NCI-H526 treated with DMSO at 0.1 percent for 48 hours (cell line): Measurements from ENCODE around the gene EOLA1.
"Not testable (repeated sequence)": the region's sequence is repeated elsewhere in the genome, so short reads cannot be mapped to it uniquely, and the experiment has no call there.

Experiments
- DNase-seq: peaks from one replicate; lab custom pipeline; 2025; lab: John Stamatoyannopoulos, UW

Gene EOLA1

DNA sequence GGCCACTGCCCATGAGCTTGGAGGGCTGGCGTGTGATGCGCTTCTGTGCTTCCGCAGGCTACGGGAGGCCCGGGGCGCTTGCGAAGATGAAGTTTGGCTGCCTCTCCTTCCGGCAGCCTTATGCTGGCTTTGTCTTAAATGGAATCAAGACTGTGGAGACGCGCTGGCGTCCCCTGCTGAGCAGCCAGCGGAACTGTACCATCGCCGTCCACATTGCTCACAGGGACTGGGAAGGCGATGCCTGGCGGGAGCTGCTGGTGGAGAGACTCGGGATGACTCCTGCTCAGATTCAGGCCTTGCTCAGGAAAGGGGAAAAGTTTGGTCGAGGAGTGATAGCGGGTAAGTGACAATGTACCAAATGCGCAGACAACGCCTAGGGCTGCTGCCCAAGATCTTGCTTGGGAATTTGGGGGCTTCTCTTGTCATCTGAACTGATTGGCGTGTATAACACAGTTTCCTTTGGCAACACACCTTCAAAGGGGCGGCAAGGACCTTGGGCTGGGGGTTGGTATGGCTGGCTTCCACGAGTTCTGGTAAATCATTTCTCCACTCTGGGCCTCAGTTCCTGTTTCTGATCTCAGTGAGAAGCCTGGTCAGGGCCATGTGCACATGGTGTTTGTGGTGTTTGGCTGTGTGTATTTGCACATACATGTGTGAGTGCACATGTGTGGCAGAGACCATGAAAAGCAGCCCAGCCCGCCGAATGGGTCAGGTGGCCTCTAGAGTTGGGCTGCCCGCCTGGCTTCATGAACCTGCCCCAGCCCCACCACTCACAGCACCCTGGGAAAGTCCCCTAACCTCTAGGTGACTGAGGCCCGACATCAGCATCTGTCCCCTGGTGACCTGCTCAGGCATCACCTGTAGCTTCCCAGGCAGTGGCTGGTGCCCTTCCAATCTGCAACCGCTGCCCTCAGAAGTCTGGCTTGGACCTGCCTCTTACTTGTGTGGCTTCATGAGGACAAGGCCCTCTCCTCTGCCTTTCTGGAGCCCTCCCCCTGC, 5.0 kb downstream of the EOLA1 start:
- not testable (repeated sequence) for DNase-seq

GRCh38 chrX:149546962-149547361, 6.2 kb downstream of the EOLA1 start:
- not testable (repeated sequence) for DNase-seq

DNA sequence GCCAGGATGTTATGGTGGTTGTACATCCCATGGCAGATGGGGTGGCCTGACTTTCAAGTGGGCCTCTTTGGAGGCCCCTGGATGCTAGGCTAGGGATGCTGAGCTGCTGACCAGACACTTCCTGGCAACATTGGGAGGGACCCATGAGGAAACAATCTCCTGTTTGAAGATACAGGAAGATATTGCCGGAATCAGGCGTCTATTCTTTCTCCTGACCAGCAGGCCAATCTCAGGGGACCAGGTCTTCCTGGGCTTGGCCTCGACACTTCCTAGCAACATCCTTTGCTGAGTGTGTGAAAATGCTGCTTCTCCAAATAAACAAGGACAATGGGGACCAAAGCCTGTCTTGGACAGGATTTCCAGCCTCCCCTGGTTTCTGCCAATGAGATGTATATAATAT, 7.0 kb downstream of the EOLA1 start:
- DNase-seq: not testable (repeated sequence)

GRCh38 chrX:149549701-149550100, 8.9 kb downstream of the EOLA1 start, which contains the start of gene HSFX3:
Gene HSFX3, minus strand, starts transcription at chrX:149549924. Its CDS starts 72 bp downstream, at chrX:149549852.
- DNase-seq: not testable (repeated sequence)

DNA sequence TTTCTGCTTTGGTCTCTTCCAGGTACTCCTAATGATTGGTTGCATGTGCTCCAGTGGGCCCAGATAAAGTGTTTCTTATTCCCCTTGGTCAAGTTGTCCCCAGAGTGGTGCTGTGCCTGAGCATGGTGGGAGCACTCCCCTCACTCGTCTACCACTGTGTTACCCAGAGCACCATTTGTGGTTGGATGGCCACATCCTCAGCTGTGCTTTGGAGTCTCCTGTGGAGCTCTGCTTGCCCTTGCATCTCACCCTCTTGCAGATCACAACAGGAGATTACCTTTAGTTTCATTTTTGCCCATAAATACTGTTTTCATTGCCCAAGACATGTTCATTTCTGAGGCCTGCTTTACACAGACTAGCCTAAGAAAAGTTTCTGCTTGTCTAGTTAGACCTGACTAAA, 9.6 kb downstream of the EOLA1 start:
- not testable (repeated sequence) for DNase-seq

DNA sequence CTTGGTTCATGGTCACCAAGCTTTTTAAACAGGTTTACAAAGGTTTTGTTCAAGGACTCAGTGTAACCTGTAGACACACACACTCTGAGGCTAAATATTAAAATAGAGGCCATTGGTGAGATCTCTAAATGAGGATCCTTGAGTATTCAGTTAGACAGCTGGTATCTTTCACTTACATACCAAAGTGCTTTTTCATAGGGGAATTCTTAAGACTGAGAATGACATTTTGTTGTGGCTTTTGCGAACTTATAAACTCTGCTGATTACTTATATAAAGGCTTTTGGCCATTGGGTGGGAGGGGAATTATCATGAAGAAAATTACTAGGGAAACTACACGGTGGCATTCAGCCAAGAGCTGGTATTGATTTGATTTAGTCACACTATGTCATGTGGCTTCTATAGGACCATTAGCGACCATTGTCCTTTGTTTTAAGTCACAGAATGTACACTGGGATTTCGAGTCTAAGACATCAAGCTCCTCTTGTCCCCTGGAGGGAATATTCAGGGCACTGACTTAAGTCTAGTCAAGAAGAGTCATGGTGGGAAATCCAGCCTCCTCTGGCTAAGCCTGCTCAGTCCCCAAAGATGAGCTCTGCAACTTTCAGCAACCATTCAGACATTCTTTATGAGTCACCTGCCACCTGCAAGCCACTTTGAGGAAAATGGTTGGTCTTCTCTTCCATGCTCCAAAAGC, 10.6 kb downstream of the EOLA1 start:
- not testable (repeated sequence) for DNase-seq

DNA sequence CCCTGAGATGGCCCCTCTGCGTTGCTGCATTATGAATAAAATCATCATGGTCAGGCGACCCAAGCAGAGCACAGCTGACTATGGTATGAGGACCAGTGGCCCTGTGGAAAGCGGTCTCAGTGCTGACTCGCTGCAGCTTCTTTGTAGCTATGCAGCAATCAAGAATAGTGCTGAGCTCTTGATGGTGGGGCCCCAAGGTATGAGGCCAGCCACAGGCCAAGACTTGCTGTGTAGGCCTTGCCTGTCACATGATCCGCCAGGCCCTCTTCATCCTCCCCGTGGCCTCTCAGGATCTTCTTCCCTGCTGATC, 11.1 kb downstream of the EOLA1 start:
- DNase-seq: not testable (repeated sequence)

GRCh38 chrX:149555251-149555650, 14.4 kb downstream of the EOLA1 start:
- not testable (repeated sequence) for DNase-seq

- DNase-seq: no peak
These were observed 22.5 kb downstream of the EOLA1 start for GRCh38 chrX:149563359-149563758.

- no peak for DNase-seq
These were observed 27.0 kb downstream of the EOLA1 start for GRCh38 chrX:149567621-149568417.

DNA sequence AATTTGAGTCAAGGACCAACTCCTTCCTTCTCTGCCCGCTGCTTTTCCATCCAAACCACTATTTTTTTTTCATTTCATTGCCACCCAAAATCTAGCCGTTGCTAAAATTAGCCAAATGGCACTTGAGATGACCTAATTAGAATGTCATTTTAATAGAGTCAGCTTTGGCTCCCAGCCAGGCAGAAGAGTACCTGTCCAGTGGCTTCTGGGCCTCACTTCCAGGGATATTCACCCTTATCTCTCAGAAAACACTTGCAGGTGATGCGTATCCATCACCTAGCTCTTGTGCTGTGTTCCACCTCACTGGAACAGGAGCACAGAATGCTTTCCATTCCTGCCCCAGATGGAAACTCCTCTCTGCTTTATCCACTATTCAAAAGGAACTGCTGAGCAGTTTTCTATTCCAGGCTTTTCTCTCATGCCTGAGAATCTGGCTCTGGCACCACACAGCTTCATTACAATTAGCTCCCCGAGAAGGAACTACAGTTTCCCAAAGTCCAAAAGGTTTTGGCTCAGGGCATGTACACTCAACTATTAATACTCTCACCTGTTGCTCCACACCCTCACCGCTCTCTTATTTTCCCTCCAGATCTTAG, 28.0 kb downstream of the EOLA1 start:
- no peak for DNase-seq

DNA sequence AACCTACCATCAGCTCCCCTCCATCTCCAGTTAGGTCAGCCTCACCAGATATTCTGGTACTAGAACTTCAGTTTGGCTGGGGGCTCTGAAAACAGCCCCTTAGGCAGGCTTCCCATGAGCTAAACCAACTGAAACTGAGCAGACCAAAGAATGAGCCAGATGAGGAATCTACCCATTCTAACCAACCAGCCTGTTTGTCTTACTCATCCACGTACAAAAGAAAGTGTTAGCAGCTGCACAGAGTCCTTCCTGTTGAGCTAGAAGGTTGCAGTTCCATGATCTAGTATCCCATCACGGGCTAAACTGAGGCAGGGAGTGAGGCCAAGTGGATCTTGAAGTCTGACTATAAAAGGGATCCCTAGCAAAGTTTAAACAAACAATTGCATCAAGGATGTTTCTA, 29.0 kb downstream of the EOLA1 start:
- no peak for DNase-seq

DNA sequence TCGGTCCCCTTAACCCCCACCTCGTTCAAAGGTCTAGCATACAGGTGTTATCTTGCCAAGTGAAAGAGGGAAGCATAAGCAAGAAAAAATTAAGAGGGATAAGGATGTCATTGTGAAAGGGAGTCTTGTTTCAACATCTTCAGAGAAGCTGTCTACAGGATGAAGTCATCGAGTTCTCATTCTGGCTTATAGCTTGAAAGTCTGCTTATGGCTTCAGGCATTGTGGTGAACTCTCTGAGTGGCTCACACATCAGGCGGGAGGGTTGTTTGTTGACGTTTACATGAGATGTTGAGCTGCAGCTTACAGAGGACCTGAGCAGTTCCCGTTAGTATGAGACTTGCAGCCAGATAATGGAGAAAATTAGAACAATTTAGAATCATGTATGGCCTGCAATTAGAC, 29.9 kb downstream of the EOLA1 start:
- DNase-seq: no peak

- DNase-seq: no peak
These were observed 31.0 kb downstream of the EOLA1 start for GRCh38 chrX:149571770-149572169.

DNA sequence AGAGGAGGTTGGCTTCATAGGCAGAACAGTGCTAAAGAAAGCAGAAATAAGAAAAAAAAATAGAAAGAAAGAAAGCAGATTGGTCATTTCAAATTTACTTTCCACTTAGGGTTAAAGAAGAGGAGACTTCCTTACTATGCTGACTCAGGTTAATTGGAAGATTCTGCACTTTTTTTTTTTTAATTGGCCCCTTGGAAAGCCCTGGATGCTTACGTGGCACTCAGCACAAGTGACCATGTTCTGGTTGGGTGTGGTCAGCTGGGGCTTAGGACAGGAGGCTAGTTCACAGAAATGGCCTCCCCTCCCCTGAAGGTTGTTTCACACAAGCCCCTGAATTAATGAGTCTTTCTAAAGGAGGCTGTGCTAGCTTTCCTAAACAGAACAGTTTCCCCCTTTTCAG, 31.9 kb downstream of the EOLA1 start:
- no peak for DNase-seq

DNA sequence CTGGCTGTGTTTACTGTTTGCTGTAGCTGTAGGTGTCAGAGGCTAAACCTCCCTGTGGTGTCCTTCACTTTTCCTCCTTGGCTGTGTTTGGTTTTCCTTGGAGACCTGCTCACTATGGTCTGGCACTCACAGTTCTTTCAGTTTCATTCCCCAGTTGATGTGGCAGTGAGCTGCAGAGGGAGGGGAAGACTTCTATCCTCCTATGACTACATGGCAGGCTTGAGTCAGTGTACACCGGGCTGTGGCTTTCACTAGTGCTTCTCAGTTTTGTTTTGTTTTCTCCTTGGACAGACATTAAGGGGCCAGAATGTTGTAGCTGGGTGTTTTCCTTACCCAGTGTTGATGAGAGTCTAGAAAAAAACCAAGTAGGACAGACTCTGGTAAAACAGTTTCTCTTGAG, 32.6 kb downstream of the EOLA1 start:
- DNase-seq: not testable (repeated sequence)

- not testable (repeated sequence) for DNase-seq
These were observed 44.8 kb downstream of the EOLA1 start for GRCh38 chrX:149585631-149586030.

DNA sequence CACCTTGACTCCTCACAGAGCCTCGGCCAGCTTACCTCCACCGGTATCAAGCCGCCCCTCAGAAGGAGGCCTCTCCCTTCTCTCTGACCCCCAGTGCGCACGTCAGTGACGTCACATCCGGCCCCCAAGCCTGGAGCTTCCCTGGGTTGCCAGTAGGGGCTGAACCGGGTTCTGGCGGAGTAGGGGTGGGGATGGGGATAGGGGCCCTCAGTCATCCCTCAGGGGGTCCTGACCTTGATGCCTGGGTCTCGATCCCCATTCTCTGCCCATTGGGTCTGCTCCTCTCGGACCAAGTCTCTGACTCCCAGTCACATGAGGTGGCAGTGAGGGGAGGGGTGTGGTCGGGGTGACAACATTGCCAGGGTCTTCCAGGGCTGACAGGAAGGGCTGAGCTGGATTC, 46.5 kb downstream of the EOLA1 start, which contains the start of gene MAGEA9B:
TSS of gene MAGEA9B (minus strand) at position 101 of the 400 bp plus-strand sequence. CDS start 4,280 bp downstream, outside the sequence.
- not testable (repeated sequence) for DNase-seq

DNA sequence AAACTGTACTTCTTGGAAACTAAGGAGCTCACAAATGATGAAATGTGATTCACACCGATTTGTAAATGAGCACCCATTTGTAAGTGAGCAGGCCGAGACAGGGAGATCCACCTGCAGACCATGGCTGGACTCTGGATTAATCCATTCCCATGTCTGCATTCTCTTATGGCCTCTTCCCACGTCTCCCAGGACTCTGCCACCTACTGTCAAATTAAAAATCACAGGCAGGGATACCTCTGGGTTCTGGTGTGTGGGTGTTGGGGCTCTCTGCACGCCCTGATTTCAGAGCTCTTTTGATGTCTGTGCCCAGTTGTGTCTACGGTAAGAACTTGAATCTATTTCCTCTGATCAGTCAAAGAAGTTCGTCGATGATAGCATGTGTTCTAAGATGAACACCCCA, 50.2 kb downstream of the EOLA1 start:
- not testable (repeated sequence) for DNase-seq

DNA sequence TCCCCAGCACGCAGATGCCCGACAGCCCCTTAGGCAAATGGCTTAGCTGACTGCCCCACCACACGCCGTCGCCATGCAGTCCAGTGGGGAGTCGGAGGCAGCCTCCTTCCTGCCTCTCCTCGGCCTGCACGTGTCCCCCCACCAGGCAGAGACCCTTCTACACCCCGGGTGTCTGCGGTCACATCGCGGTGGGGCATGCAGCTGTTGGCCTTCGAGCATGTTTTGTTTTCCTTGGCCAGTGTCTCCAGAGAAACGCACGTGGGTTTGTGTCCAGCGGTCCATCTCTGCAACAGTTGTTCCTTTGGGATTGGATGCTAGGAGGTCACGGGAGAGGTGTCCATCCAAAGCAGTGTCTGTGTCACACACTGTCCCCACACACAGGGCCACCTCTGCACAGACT, 54.4 kb downstream of the EOLA1 start, which contains the start of gene HSFX2:
TSS of gene HSFX2 (minus strand) at position 101 of the 400 bp plus-strand sequence. CDS start 614 bp downstream, outside the sequence.
- DNase-seq: not testable (repeated sequence)

- not testable (repeated sequence) for DNase-seq
These were observed 55.1 kb downstream of the EOLA1 start for GRCh38 chrX:149595943-149596342.
